Activated CD8-positive, alpha-beta memory T cell treated with anti-CD3 and anti-CD28 coated beads, Interleukin-2, amount 50 U/mL, for 24 hours (primary cell): Measurements from ENCODE around the gene ARHGDIG.
"Not testable (repeated sequence)": the region's sequence is repeated elsewhere in the genome, so short reads cannot be mapped to it uniquely, and the experiment has no call there.

Experiments used
- DNase-seq: peaks from one replicate; pipeline ENCODE4 v3.0.0-alpha.2; 2020; ENCODE audit errors: extremely low read depth

Gene ARHGDIG

GRCh38 chr16:330741-331140 is 50.4 kb downstream of the ARHGDIG start:
- DNase-seq, result no peak

GRCh38 chr16:331181-331814 is 50.9 kb downstream of the ARHGDIG start:
- not testable (repeated sequence) for DNase-seq
